ENCODE results near the gene CCNJL. TPM values are rescaled to one million over a fixed set of nuclear protein-coding genes. Genes with fewer than 3 reads are reported as not detected.

CCNJL gene

DNA sequence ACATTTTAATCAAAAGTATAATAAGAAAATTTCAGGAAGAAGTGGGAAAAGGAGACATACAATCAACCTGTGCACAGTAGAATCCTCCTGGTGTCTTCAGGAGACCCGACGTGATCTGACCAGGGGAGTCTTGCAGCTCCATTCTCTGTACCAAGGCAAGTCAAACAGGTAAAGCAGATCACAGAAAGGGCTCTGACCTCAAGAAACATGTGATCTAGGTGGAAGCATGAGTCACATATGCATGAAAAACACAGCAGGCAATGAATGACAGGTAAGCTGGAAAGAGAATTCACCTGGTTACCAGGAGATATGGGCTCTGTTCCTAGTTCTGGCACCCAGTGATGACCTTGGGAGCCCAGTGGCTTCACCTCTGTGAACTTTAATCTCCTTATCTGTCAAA is 102.4 kb downstream of the CCNJL start:
- no peak overlapping the region for H2BK120ac ChIP-seq (ENCODE audit: low read depth, low read length)
- no peak for DNase-seq (ENCODE audit: low spot score)

GRCh38 chr5:160207061-160207460 is 105.3 kb downstream of the CCNJL start:
- no peaks in the 10 kb centered on the region for H3K79me1 ChIP-seq (ENCODE audit: low read depth, low read length)
- H3K4ac ChIP-seq (ENCODE audit: low read length) = no peak overlapping the region
- H2BK120ac ChIP-seq (ENCODE audit: low read depth, low read length) = no peak overlapping the region
- no peak overlapping the region for H3K14ac ChIP-seq (ENCODE audit: low read length)
- H3K4me2 ChIP-seq (ENCODE audit: insufficient read depth, low read length, poor library complexity, severe bottlenecking) = no peak overlapping the region
- no peak overlapping the region for H2BK12ac ChIP-seq (ENCODE audit: low read length)
- no peak overlapping the region for H2BK15ac ChIP-seq (ENCODE audit: low read length)
- H3K27me3 ChIP-seq (ENCODE audit: control insufficient read depth in 3 of 3, insufficient read depth in 3 of 3, low read depth in 1 of 3, low read length in 3 of 3) = peaks cover 0 to 18% (median 0%) of the 10 kb centered on the region in 3 experiments
- no peak for DNase-seq (ENCODE audit: low spot score)
- H3K4me3 ChIP-seq (ENCODE audit: low read length in 2 of 2) = no peak overlapping the region
- no peaks in the 10 kb centered on the region for H3K9me3 ChIP-seq (replicated peaks in 1 of 2; ENCODE audit: control insufficient read depth in 2 of 2, insufficient read depth in 1 of 2, low read depth in 1 of 2, low read length in 2 of 2)
- WGBS, 2 donors (ENCODE audit: extremely low coverage in 2 of 2, insufficient read length in 2 of 2, insufficient replicate concordance in 1 of 2) = no CpG with 5 or more reads among the region's 2 CpGs
- no peak overlapping the region for H2AK5ac ChIP-seq (ENCODE audit: low read depth, low read length)
- H2BK5ac ChIP-seq (ENCODE audit: low read length) = no peak overlapping the region
- H3K4me1 ChIP-seq (ENCODE audit: control insufficient read depth in 2 of 2, insufficient read depth in 1 of 2, low read depth in 1 of 2, low read length in 2 of 2) = no peaks in the 10 kb centered on the region
- H3K27ac ChIP-seq (replicated peaks; ENCODE audit: low read length) = no peak overlapping the region
- no peak overlapping the region for H2AFZ ChIP-seq (ENCODE audit: low read length)
- no peak overlapping the region for H3K9ac ChIP-seq (ENCODE audit: low read depth, low read length, poor library complexity)
- no peak overlapping the region for H3K23ac ChIP-seq (ENCODE audit: low read depth, low read length, poor library complexity)
- H4K8ac ChIP-seq (ENCODE audit: low read depth, low read length) = no peak overlapping the region
- H4K91ac ChIP-seq (ENCODE audit: low read depth, low read length, poor library complexity) = no peak overlapping the region
- no peaks in the 10 kb centered on the region for H3K36me3 ChIP-seq (replicated peaks in 1 of 2; ENCODE audit: control insufficient read depth in 2 of 2, insufficient read depth in 2 of 2, low read length in 2 of 2)
- no peak overlapping the region for H3K18ac ChIP-seq (ENCODE audit: low read length)

More for the DNA sequence above, 102.4 kb downstream of the CCNJL start:
- Histone ChIP-seq H3K4me3 (ENCODE audit: low read length in 2 of 2) (no peak overlapping the region), H3K36me3 (replicated peaks in 1 of 2; ENCODE audit: control insufficient read depth in 2 of 2, insufficient read depth in 2 of 2, low read length in 2 of 2) (no peaks in the 10 kb centered on the region), H3K4ac (ENCODE audit: low read length) (no peak overlapping the region), H3K14ac (ENCODE audit: low read length) (no peak overlapping the region), H2BK5ac (ENCODE audit: low read length) (no peak overlapping the region), H2BK15ac (ENCODE audit: low read length) (no peak overlapping the region), H3K18ac (ENCODE audit: low read length) (no peak overlapping the region), H3K27ac (replicated peaks; ENCODE audit: low read length) (no peak overlapping the region), H2AK5ac (ENCODE audit: low read depth, low read length) (no peak overlapping the region), H2AFZ (ENCODE audit: low read length) (no peak overlapping the region), H4K8ac (ENCODE audit: low read depth, low read length) (no peak overlapping the region), H3K27me3 (ENCODE audit: control insufficient read depth in 3 of 3, insufficient read depth in 3 of 3, low read depth in 1 of 3, low read length in 3 of 3) (peaks cover 0 to 18% (median 0%) of the 10 kb centered on the region in 3 experiments), H3K79me1 (ENCODE audit: low read depth, low read length) (no peaks in the 10 kb centered on the region), H3K9ac (ENCODE audit: low read depth, low read length, poor library complexity) (no peak overlapping the region), H3K4me1 (ENCODE audit: control insufficient read depth in 2 of 2, insufficient read depth in 1 of 2, low read depth in 1 of 2, low read length in 2 of 2) (no peaks in the 10 kb centered on the region), H3K9me3 (replicated peaks in 1 of 2; ENCODE audit: control insufficient read depth in 2 of 2, insufficient read depth in 1 of 2, low read depth in 1 of 2, low read length in 2 of 2) (no peaks in the 10 kb centered on the region), H4K91ac (ENCODE audit: low read depth, low read length, poor library complexity) (no peak overlapping the region), H2BK12ac (ENCODE audit: low read length) (no peak overlapping the region), H3K23ac (ENCODE audit: low read depth, low read length, poor library complexity) (no peak overlapping the region), H3K4me2 (ENCODE audit: insufficient read depth, low read length, poor library complexity, severe bottlenecking) (no peak overlapping the region)
- no CpG with 5 or more reads among the region's 2 CpGs for WGBS, 2 donors (ENCODE audit: extremely low coverage in 2 of 2, insufficient read length in 2 of 2, insufficient replicate concordance in 1 of 2)

Small RNA genes within 50 kb of the gene (small RNA-seq; reads per million reads assigned to genes)
- not detected for gene AC112191.3 (ENCODE audit: insufficient read depth)
